Measurements from ENCODE around the gene C5orf63. TPM values are rescaled to one million over a fixed set of nuclear protein-coding genes. Genes with fewer than 3 reads are reported as not detected.
"Not testable (repeated sequence)": the region's sequence is repeated elsewhere in the genome, so short reads cannot be mapped to it uniquely, and the experiment has no call there.

C5orf63 gene
- total and polyA plus RNA-seq, 2 of the 8 experiments (the other 6 are each of a cell fraction or from before 2014, with no cell fraction given) = 0.67 to 0.71 TPM

- TF ChIP-seq BCL11A (IDR thresholded peaks at IDR 0.05; ENCODE audit: low read depth in 2 of 2, low read length in 2 of 2) (no peak), ATF3 (IDR thresholded peaks at IDR 0.05; ENCODE audit: insufficient read depth, low read depth, low read length) (no peak), KDM4A (IDR thresholded peaks at IDR 0.05; ENCODE audit: low read depth, low read length, severe bottlenecking) (no peak), EP300 (IDR thresholded peaks at IDR 0.05; ENCODE audit: borderline replicate concordance in 1 of 2, low read depth in 2 of 2, low read length in 2 of 2) (no peak), TBP (IDR thresholded peaks at IDR 0.05; ENCODE audit: low read depth, low read length) (no peak), CHD2 (IDR thresholded peaks at IDR 0.05; ENCODE audit: low read length) (no peak), SUZ12 (IDR thresholded peaks at IDR 0.05; ENCODE audit: low read length) (no peak), CBX8 (IDR thresholded peaks at IDR 0.05; ENCODE audit: borderline replicate concordance, low read depth, low read length) (no peak), SP4 (IDR thresholded peaks at IDR 0.05; ENCODE audit: low read length) (no peak)
Observed at GRCh38 chr5:127019928-127020327, 53.4 kb downstream of the C5orf63 start (continued).

DNA sequence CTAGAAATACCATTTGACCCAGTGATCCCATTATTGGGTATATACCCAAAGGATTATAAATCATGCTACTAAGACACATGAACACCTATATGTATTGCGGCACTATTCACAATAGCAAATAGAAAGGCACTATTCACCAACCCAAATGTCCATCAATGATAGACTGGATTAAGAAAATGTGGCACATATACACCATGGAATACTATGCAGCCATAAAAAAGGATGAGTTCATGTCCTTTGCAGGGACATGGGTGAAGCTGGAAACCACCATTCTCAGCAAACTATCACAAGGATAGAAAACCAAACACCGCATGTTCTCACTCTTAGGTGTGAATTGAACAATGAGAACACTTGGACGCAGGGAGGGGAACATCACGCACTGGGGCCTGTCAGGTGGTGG is 56.6 kb downstream of the C5orf63 start:
- H3K14ac ChIP-seq (ENCODE audit: insufficient read length); H3K9ac ChIP-seq (replicated peaks in 1 of 4; ENCODE audit: extremely low read depth in 1 of 4, low read depth in 3 of 4, low read length in 3 of 4); DNase-seq (ENCODE audit: low read depth in 1 of 2, low spot score in 2 of 2); H4K8ac ChIP-seq (ENCODE audit: extremely low read depth, insufficient read depth, low read length); H3K4ac ChIP-seq (replicated peaks; ENCODE audit: insufficient read length, low read depth, low read length); FAIRE-seq; H3K27me3 ChIP-seq (replicated peaks in 1 of 4; ENCODE audit: control insufficient read depth in 3 of 4, extremely low read depth in 1 of 4, insufficient read depth in 3 of 4, low read length in 3 of 4); H2BK120ac ChIP-seq (replicated peaks; ENCODE audit: low read depth, low read length); H3K4me3 ChIP-seq (ENCODE audit: extremely low read depth in 1 of 4, insufficient read depth in 2 of 4, low read depth in 3 of 4, low read length in 4 of 4); H3K9me3 ChIP-seq (ENCODE audit: insufficient read depth in 2 of 2, low read depth in 1 of 2, low read length in 1 of 2); H2BK5ac ChIP-seq (ENCODE audit: low read depth, low read length); H2AK5ac ChIP-seq (ENCODE audit: low read depth, low read length); H3K23ac ChIP-seq (ENCODE audit: insufficient read length); H3K79me1 ChIP-seq (ENCODE audit: low read depth, low read length); H4K5ac ChIP-seq (ENCODE audit: insufficient read length, low read depth, low read length); POLR2A ChIA-PET (ENCODE audit: partially characterized antibody); H3K36me3 ChIP-seq (ENCODE audit: control insufficient read depth in 2 of 4, insufficient read depth in 4 of 4, low read length in 3 of 4); H2AFZ ChIP-seq (ENCODE audit: low read length); H3K18ac ChIP-seq (ENCODE audit: extremely low read depth, low read length); H2BK12ac ChIP-seq (ENCODE audit: low read depth, low read length); H3K27ac ChIP-seq (ENCODE audit: low read depth, low read length); H4K91ac ChIP-seq (replicated peaks; ENCODE audit: insufficient read length, low read length); H3K56ac ChIP-seq (replicated peaks; ENCODE audit: insufficient read length, low read depth, low read length); H4K20me1 ChIP-seq (replicated peaks in 1 of 2; ENCODE audit: control insufficient read depth in 1 of 2, insufficient read depth in 2 of 2, low read length in 2 of 2); H2BK15ac ChIP-seq (ENCODE audit: low read length); H3K23me2 ChIP-seq (ENCODE audit: low read depth, low read length); H3K4me2 ChIP-seq (ENCODE audit: insufficient read depth in 1 of 2, low read depth in 2 of 2, low read length in 2 of 2); H3K4me1 ChIP-seq (replicated peaks in 1 of 4; ENCODE audit: control insufficient read depth in 3 of 4, insufficient read depth in 4 of 4, low read length in 3 of 4); H2BK20ac ChIP-seq (ENCODE audit: low read length): not testable (repeated sequence)
- peaks cover 0 to 14% of the 10 kb centered on the region in 2 experiments; a peak in 2 of 4 replicates for H3K79me2 ChIP-seq (ENCODE audit: control insufficient read depth in 1 of 2, insufficient read depth in 2 of 2, low read length in 2 of 2)
- WGBS, 2 experiments (ENCODE audit: extremely low coverage in 1 of 2, insufficient coverage in 1 of 2, insufficient read length in 1 of 2, insufficient replicate concordance in 2 of 2, low coverage in 1 of 2, low lambda C conversion rate in 2 of 2, missing lambda C conversion rate in 1 of 2) = 96% methylated on average over 4 of the region's 4 CpGs; no CpG with 5 or more reads in 1 of the 2 experiments
- CTCF ChIA-PET (ENCODE audit: partially characterized antibody) = interaction anchor here (1.3 kb wide), 1 partner anchor 53 kb away, joined by 3 read pairs; no protein-coding TSS in a partner anchor

All from H1 (cell line).